HG03342 (cell line): ENCODE measurements around the gene CNTN4.

Experiments used
- ATAC-seq: cut with Tn5 transposase; IDR thresholded peaks from one replicate; pipeline ENCODE4 v1.9.1; 2021; ENCODE audit warnings: mild to moderate bottlenecking, moderate library complexity; ENCODE audit not compliant: unreplicated experiment

CNTN4 gene

GRCh38 chr3:2250783-2251182 is 152.1 kb downstream of the CNTN4 start:
- no peak for ATAC-seq

DNA sequence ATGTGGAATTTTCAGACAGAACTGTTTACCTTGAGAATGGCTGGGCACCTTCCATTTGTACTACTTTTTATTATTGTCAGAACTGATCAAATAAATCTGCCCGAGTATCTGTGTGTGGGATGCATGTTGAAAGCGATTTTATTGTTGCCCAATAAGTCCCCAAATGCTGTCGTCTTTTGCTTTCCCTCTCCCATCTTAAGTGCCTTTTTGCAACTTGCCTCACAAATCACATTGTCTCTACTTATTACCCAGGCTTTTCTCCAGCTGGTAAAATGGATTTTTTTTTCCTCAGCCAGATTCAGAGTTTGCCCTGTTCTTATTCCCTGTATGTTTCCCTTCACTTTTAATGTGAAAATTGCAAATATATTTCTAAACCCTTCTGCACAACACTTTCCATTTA is 163.1 kb downstream of the CNTN4 start:
- no peak for ATAC-seq

DNA sequence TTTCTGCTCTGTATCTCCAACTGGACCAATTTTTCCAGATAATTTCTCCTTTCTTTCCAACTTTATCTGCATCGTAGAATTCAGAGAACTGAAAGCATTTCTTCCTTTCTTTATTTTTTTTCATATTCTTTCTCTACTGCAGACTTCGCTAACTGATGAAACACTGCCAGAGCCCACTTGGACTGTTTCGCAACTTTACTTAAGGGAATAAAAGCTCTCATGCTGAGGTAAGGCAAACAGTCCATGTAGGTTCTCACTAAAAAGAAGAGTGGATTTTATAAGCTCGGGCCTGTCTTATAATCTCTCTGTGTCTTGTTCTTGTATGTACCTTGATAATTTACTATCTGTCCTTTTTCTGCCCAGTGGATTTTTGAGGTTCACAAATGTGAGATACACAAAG is 163.5 kb downstream of the CNTN4 start:
- ATAC-seq, result no peak

GRCh38 chr3:2266606-2267005 is 167.9 kb downstream of the CNTN4 start:
- ATAC-seq, result no peak

DNA sequence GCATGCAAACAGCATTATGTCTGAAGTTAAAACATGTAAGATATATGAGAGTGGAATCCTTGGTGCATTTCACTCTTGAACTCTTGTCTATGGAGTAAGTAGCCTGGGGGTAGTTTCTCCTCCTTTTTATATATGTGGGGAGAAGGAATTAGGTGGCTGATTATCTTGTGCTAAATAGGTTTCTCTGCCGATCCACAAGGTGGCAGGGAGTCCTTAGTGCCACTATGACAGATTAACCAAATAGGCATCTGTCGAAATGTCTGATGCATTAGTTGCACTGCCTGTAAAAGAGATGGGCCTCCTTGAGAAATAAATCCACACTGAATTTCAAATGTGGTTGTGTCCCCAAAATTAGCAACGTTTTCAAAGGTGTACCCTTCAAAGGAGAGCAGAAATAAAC is 170.1 kb downstream of the CNTN4 start:
- no peak for ATAC-seq

GRCh38 chr3:2274526-2274925 is 175.9 kb downstream of the CNTN4 start:
- no peak for ATAC-seq

GRCh38 chr3:2283818-2284217 is 185.2 kb downstream of the CNTN4 start:
- no peak for ATAC-seq

DNA sequence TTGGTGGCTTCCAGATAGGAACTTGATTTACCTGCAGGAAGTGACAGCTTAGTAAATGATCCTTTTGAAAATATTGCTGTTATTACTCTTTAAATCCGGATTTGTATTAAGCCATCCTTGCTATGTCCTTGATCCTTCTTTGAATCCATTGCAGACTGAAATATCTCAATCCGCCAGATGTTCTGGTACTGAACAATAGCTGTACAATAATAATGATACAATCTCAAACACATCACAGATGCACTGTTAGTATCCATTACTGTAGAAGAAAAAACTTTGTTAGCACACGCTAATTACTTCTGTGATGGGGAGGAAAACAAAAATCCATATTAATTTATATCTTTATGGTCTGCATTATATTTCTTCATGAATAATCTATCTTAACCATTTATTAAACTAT is 202.3 kb downstream of the CNTN4 start:
- no peak for ATAC-seq

- ATAC-seq, result no peak
Observed at GRCh38 chr3:2301361-2301760, 202.7 kb downstream of the CNTN4 start.

- ATAC-seq, result no peak
Observed at GRCh38 chr3:2303566-2303965, 204.9 kb downstream of the CNTN4 start.

GRCh38 chr3:2311022-2311421 is 212.4 kb downstream of the CNTN4 start:
- no peak for ATAC-seq

DNA sequence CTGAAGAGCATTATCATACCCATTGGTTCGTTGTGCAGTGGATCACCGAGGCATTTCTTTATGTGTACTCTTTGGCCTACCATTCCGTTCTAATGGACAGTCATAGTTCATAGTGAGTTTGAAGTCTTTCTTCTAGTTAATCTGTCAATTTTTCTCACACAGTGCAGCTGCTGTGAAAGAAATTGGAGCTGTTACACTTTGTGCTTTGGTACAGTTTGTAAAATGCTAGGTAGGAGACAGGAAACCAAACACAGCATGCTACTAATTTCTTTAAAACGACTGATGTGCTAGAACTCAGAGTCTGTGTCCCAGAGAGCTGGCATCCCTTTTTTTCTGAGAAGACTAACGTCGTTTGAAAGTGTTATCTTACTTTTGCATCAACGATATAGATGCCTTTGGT is 218.9 kb downstream of the CNTN4 start:
- no peak for ATAC-seq

- ATAC-seq, result no peak
Observed at GRCh38 chr3:2334921-2335320, 236.3 kb downstream of the CNTN4 start.

- ATAC-seq, result no peak
Observed at GRCh38 chr3:2343031-2343682, 244.5 kb downstream of the CNTN4 start.

DNA sequence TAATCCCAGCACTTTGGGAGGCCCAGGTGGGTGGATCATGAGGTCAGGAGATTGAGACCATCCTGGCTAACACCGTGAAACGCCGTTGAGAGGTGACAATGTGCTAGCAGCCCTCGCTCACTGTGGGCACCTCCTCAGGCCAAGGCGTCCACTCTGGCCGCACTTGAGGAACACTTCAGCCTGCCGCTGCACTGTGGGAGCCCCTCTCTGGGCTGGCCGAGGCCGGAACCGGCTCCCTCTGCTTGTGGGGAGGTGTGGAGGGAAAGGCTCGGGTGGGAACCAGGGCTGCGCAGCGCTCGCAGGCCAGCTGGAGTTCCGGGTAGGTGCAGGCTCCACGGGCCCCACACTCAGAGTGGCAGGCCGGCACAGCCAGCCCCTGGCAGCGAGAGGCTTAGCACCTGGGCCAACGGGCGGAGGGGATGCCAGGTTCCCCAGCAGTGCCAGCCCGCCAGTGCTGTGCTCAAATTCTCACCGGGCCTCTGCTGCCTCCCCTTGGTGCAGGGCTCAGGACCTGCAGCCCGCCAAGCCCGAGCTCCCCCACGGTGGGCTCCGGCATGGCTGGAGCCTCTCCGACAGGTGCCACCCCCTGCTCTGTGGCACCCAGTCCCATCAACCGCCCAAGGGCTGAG is 253.6 kb downstream of the CNTN4 start:
- ATAC-seq, result no peak

DNA sequence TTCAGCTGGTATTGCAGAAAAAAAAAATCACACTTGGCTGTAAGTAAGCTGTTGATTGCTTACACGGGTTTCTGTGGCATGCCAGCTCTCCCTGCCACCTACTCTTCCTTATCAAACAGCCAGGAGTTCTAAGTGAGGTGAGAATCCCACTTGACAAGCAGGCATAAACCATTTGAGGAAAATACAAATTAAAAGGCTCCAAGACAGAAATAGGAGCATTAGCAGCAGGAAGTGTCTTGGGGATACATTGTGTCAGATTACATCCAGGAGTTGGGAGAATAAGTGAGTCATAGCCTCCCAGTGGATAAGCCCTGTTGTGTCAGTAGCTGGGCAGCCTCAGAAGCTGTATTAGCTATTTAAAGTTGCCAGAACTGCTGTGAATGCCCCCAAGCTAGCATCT is 256.0 kb downstream of the CNTN4 start:
- ATAC-seq, result no peak

DNA sequence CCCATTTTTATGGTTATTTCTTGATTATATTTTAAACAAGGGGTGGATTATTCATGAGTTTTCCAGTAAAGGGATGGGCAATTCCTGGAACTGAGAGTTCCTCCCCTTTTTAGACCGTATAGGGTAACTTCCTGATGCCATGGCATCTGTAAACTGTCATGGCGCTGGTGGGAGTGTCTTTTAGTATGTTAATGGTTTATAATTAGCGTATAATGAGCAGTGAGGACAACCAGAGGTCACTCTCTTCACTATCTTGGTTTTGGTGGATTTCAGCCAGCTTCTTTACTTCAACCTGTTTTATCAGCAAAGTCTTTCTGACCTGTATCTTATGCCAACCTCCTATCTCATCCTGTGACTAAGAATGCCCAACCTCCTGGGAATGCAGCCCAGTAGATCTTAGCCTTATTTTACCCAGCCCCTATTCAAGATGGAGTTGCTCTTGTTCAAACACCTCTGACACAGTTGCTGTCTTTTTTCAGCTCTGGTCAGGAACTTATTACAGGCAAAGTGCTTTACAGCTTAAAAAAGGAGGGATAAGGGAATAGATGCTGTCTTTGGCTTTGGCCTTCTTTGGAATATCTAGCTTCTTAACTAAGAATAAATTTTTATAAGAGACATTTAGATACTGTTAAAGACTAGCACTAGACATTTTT is 257.8 kb downstream of the CNTN4 start:
- no peak for ATAC-seq

- ATAC-seq, result no peak
Observed at GRCh38 chr3:2360815-2361214, 262.1 kb downstream of the CNTN4 start.

GRCh38 chr3:2362122-2362521 is 263.5 kb downstream of the CNTN4 start:
- ATAC-seq, result no peak

GRCh38 chr3:2363854-2364253 is 265.2 kb downstream of the CNTN4 start:
- no peak for ATAC-seq

- ATAC-seq, result no peak
Observed at GRCh38 chr3:2370317-2370716, 271.7 kb downstream of the CNTN4 start.

- no peak for ATAC-seq
Observed at GRCh38 chr3:2372306-2372705, 273.6 kb downstream of the CNTN4 start.
